Iris pigment epithelial cell (primary cell): ENCODE data around the gene TRAM2.

Source experiments
- DNase-seq: peaks from one replicate; pipeline ENCODE4 v3.0.0-alpha.2; 2011; ENCODE audit warnings: low read depth

Gene TRAM2

DNA sequence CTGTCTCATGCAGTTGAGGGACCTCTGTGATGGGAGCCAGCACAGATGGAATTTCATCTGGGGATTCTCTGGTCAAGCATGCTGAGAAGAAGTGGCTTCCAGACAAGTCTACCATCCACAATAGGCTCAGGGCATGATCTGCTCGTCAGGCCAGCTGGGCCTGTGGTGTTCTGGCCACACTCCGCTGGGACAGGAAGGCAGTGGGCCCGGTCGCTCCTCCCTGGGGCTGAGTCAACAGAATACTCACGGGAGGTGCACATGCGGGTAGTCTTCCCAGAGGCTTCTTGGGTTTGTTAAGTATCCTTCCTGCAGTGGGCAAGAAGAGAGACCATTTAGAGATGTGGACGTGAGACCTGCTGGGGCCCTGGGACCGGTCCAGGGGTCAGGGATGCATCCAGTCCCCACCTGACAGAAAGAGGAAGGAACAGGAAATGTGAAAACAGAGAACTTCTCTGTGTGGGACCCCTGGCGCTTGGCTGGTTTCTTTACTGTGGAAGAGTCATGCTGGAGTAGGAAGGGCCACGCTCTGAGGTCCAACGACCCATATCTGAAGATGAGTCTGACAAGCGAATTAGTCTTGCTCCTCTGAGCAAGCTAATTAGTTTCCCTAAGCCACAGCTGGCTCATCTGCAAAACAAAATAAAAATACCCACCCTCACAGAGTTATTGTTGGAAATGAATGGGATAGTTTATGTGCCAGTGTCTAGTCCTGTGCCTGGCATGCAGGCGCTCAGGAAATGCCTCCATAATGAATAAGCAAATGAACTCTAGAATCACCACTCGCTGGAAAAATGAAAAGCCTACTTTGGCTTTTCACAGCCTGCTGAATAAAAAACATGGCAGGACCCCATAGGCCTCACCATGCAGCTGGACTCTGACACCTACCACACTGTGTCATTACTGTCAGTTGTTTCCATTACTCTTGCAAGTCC is 67.3 kb downstream of the TRAM2 start:
- no peak for DNase-seq

- DNase-seq, result no peak
Measured at GRCh38 chr6:52508261-52508739, 68.6 kb downstream of the TRAM2 start.

DNA sequence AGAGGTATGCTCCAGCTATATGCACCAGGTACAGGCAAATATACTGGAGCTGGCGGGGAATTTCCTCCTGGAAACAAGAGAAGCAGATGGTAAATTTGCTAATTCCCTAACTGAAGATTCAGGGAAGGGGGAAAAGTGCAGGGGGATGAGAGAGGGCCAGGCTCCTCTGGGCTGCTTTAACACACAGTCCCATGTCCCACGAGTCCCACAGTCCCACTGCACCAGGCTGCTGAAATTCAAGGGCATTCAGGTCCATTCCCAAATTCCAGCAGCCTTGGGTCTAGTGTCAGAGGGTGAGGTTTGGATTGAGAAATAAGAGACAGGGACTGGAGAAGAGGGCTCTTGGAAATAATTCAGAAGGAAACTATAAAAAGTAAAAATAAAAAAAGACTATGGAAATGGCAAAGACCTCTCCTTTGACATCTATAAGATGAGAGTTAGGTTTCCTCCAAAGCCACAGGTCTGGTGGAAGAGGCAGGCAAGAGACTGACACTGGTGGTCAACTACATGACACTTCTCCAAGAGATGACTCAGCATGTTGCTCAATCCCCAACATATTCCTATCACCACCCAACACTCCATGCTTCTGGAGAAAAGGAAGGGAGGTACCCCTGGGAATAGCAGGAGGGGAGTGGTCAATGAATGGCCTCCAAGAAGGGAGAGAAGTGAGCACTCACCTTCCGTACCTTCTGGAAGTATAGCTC is 69.2 kb downstream of the TRAM2 start:
- no peak for DNase-seq

DNA sequence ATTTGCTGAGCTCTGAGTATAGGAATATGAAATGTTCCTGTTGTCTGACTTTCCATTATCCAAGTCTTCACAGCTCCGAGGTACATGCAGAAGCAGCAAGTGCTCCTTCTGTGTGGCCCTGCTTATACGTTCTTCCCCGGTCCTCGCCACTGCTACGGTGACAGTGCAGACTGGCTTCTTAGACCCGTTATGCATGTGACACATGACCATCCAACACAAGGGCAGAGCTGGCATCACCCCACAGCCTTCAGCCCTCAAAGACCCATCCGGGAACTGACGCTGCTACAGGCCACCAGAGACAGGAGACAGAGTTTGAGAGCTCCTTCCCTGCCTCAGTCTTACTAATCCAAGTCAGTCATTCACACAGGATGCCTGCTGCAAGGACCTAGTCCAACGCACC is 70.4 kb downstream of the TRAM2 start:
- no peak for DNase-seq

GRCh38 chr6:52505726-52506409 is 71.0 kb downstream of the TRAM2 start:
- no peak for DNase-seq

DNA sequence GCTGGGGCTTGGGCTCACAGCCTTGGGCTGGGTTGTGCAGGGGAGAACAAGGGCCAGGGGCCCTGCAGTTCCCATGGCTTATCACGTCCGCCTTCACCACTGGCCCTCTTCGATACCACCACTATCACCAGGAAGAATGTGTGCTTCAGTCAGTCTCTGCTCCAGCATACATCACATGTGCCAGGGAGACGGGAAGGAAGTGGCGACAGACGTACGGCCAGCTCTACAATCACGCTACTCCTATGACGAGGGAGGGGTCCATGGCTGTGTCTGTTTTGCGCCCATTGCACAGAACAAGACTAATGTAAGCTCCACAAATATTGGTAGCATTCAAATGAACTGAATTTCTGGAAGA is 72.1 kb downstream of the TRAM2 start:
- DNase-seq, result no peak

DNA sequence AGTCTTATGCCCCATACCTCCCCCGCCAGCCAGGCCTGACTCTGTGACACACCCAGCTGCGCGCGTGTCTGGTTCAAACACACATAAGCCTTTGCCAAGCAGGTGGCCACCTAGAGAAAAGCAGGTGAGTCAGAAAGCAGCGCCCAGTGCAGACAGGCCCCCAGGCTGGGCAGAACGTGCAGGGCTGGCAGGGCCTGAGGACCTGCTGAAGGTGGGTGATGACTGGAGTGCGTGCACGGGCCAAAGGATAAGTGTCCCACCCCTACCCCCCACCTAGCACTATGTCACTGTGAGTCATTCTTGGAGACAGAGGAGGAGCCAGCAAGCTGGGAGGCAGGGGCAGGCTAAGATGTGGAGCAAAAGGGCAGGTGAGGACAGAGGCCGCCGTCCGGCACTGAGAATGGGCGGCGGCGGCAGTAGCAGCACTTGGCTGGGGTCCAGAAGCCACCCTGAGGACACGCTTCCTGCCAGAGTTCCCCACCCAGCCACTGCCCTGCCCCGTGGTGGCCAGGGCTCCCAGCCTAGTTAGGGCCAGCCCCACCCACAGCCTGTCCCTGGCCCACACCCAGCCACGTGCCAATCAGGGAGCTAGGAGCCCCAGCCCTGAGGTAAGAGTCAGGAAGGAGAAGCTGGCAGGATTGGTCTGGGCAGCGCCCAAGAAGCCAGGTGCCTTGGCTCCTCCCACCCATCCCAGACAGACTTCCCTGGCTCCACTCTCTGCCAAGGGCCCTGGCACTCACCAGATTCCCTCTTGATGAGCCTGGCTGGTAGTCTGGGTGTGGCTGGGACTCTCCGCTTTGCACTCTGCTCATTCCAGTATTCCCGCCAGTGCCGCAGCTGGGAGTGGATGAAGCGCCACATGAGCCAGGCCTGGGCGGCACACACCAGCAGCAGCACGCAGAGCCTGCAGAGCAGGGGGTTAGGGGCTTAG is 72.7 kb downstream of the TRAM2 start:
- peak; percentile 76 for DNase-seq

GRCh38 chr6:52503323-52503747 is 73.5 kb downstream of the TRAM2 start:
- DNase-seq, result no peak

DNA sequence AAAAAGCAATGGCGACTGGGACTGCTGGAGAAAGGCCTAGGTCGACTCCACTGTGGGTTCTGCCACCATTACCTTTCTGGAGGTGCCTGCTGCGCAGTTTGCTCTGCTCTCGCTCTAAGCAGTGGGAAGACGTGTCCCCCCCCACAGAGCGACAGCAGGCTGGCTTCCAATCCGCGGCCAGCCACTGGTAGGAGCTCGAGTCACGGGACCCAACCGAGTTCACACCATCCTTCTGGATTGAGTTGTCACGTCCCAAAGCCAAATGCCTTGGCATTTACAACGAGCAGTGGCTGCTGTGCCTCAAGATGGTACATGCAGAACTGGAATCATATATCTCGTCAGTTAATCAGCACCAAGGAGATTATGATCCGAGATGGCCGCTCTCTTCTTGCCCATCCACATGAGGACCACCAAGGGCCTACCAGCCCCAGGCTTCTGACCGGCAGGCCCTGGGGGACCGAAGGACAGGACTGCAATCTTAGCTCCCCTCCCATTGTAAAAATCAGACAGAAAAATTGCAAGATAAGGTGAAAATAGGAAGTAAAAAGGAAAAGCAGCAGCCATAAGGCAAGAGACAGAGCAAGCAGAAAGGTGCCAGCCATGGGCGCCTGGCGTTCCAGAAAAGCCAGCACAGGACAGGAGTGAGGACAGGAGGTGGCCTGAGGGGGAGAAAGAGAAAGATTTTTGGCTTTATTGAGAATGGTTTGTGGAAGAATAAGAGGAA is 74.4 kb downstream of the TRAM2 start:
- no peak for DNase-seq

- DNase-seq, result no peak
Measured at GRCh38 chr6:52500238-52501129, 76.4 kb downstream of the TRAM2 start.

GRCh38 chr6:52499681-52500236 is 77.1 kb downstream of the TRAM2 start:
- DNase-seq, result no peak

- no peak for DNase-seq
Measured at GRCh38 chr6:52499026-52499425, 77.8 kb downstream of the TRAM2 start.

DNA sequence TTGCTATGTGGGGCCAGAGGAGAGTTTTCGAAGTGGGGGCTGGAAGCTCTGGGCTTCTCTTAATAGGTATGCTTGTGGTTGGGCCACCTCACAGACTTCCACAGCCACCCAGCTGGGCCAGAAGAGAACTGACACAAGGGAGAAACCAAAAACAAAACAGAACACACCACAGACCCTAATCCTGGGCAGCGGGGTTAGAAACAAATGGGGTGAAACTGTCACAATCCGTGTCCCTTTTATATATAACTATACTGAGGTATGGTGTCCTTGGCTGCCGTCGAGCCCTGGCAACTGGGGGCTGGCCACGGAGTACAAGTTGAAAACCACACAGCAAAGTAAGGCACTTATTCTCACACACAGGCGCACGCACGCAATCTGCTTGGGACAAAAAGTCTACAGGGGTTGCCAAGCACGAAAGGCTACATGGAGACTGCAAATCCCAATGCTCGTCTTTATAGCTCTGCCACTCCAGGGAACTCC is 78.3 kb downstream of the TRAM2 start:
- no peak for DNase-seq

DNA sequence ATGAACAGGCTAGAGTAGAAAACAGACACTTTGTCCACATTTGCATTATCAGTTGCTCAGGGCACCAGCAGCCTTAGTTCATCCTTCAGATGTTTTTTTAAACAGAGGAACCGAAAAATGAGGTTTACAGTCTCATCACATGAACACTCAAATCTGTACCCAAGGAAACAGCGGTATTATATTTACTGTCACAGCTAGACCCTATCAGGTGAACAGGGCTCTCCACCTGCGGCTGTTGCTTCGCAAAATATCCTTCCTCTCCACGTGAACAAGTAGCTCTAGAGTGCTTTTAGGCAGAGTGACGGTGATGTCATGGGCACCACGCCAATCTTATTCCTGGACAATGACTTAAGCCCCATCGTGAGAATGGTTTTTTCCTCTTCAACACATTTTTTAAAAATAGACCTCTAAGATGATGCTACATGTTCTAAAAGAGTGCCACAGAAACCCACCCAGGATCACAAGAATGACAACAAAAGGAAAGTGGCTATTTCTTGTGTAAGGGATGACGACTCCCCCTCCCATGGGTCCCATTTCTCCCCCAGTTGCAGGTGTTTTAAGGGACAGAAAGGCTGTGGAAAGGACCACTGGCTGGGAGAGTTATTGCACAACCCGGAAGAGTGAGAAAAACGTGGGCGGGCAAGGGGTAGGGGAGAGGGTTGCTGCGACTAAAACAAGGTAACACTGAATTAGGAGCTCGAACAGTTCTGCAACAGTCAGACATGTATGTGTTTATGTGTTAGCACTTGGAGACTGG is 79.0 kb downstream of the TRAM2 start:
- no peak for DNase-seq

GRCh38 chr6:52496631-52497030 is 80.2 kb downstream of the TRAM2 start:
- DNase-seq, result no peak

DNA sequence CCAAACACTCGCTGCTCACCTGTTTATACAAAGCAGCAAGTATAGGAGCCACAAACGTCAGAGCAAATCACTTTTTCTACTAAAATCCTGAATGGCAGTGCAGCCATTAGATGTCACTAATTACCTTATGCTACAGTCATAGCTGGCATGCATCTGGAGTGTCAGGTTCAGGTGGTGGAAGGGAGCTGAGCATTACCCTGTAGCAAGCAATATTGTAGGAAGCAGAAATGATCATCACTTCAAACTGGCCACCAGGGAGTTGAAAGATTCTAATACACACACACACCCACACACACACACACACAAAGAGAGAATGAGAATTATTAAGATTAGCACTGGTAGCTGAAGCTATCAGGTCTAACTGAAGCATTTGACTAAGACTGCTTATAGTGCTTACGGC is 80.9 kb downstream of the TRAM2 start:
- no peak for DNase-seq

GRCh38 chr6:52494298-52495072 is 82.4 kb downstream of the TRAM2 start:
- no peak for DNase-seq

DNA sequence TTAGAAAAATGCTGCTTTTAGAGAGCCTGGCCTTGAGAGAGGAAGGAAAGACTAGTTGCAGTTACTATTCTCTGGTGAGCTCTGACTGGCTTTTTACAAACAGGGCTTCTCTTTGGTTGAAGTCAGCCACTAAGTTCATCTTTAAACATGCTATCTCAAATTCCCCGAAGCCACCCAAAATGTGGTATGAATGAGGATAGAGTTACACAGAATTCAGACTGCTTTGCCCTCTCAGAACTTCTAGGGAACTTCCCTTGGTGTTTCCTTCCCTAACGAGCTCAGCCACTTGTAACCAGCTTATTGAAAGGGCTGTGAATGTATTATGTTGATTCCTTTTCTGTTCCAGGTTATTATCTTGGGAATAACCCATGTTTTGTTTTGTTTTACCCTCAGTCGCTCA is 83.2 kb downstream of the TRAM2 start:
- DNase-seq, result no peak
